HCT116 (cell line): Measurements from ENCODE around the gene EYA3. TPM values are rescaled to one million over a fixed set of nuclear protein-coding genes. Genes with fewer than 3 reads are reported as not detected.

ENCODE experiments used
- ATAC-seq: fragments of 200-7000 bp; cut with Tn5 transposase; 2 replicates; pipeline ENCODE4 v1.9.1; 2020; ENCODE audit warnings: mild to moderate bottlenecking, moderate library complexity
- BruUV-seq: library from RNA; stranded (reverse); fragments of 400-500 nt; replicated peaks from 2 replicates; lab custom pipeline; 2021; lab: Mats Ljungman, UMichigan
- CTCF ChIA-PET: fragments of 300-600 bp; sonication (Branson Sonifier 250); formaldehyde crosslinking; loops from one replicate; lab custom pipeline; 2021; ENCODE audit warnings: antibody characterized with exemption; lab: Charles Lee
- POLR2A ChIA-PET: fragments of 300-600, 350-600 bp; sonication (Branson Sonifier 250); formaldehyde crosslinking; loops from one replicate; lab custom pipeline; 2021; ENCODE audit warnings: antibody characterized with exemption; lab: Charles Lee
- RAD21 ChIA-PET, 2 experiments: fragments of 300-600 bp; sonication (Branson Sonifier 250); formaldehyde crosslinking; loops; one replicate each; lab custom pipeline; 2023; ENCODE audit warnings: low total read pairs in 2 of 2; ENCODE audit not compliant: uncharacterized antibody in 2 of 2, unreplicated experiment in 2 of 2, low non-redundant PET in 1 of 2; lab: Charles Lee
- DNase-seq: peaks from one replicate; pipeline ENCODE4 v3.0.0-alpha.2; 2010; ENCODE audit warnings: low read depth, low spot score
- H2AFZ ChIP-seq: fragments of 200-600 bp; shearing (Covaris generic), sonication (generic); 2 replicates; pipeline ENCODE4 v1.6.1; 2017; ENCODE audit warnings: low read depth, mixed run types, mixed read lengths, antibody characterized with exemption, low read length; ENCODE audit not compliant: poor library complexity, severe bottlenecking
- H3K27ac ChIP-seq: 2 replicates; pipeline ENCODE4 v1.5.1; 2012; ENCODE audit warnings: low read depth, low read length
- H3K27me3 ChIP-seq: fragments of 200-600 bp; sonication (generic); 2 replicates; pipeline ENCODE4 v1.6.1; 2016; ENCODE audit warnings: mixed run types, low read length, mixed read lengths; ENCODE audit not compliant: insufficient read depth
- H3K36me3 ChIP-seq, 2 experiments: fragments of 200-500 bp in 1 of 2; fragments of 200-600 bp in 1 of 2; sonication (Bioruptor generic) in 1 of 2; sonication (generic) in 1 of 2; 2 replicates each; pipeline versions ENCODE4 v1.5.1 to v1.6.1; 2014 to 2016; ENCODE audit warnings: low read length in 2 of 2, inconsistent platforms in 1 of 2, mixed read lengths in 1 of 2, mixed run types in 1 of 2; ENCODE audit not compliant: insufficient read depth in 2 of 2, control insufficient read depth in 1 of 2
- H3K4me1 ChIP-seq, 2 experiments: fragments of 200-600 bp in 1 of 2; sonication (generic) in 1 of 2; 2 replicates each; pipeline versions ENCODE4 v1.5.1 to v1.6.1; 2012 to 2017; ENCODE audit warnings: low read length in 2 of 2, inconsistent platforms in 1 of 2, mild to moderate bottlenecking in 1 of 2, mixed read lengths in 1 of 2, mixed run types in 1 of 2, moderate library complexity in 1 of 2; ENCODE audit not compliant: insufficient read depth in 2 of 2, control insufficient read depth in 1 of 2
- H3K4me2 ChIP-seq: fragments of 200-600 bp; sonication (generic); 2 replicates; pipeline ENCODE4 v1.6.1; 2017; ENCODE audit warnings: mixed run types, low read length, mixed read lengths
- H3K4me3 ChIP-seq, 2 experiments: fragments of 200-600 bp in 1 of 2; sonication (generic) in 1 of 2; replicated peaks in 1 of 2; 2 replicates each; pipeline ENCODE4 v1.5.1; 2011 to 2016; ENCODE audit warnings: low read length in 2 of 2, control low read depth in 1 of 2, low read depth in 1 of 2, mild to moderate bottlenecking in 1 of 2, mixed read lengths in 1 of 2, mixed run types in 1 of 2
- H3K79me2 ChIP-seq: fragments of 200-600 bp; sonication (generic); 2 replicates; pipeline ENCODE4 v1.6.1; 2017; ENCODE audit warnings: mild to moderate bottlenecking, mixed run types, low read length, moderate library complexity, mixed read lengths; ENCODE audit not compliant: insufficient read depth
- H3K9ac ChIP-seq: fragments of 200-600 bp; sonication (generic); 2 replicates; pipeline ENCODE4 v1.6.1; 2016; ENCODE audit warnings: low read length, mixed read lengths
- H3K9me2 ChIP-seq: fragments of 200-600 bp; sonication (generic), shearing (Covaris generic); 2 replicates; pipeline ENCODE4 v1.6.1; 2017; ENCODE audit warnings: mixed run types, mild to moderate bottlenecking, moderate library complexity; ENCODE audit not compliant: insufficient read depth
- H3K9me3 ChIP-seq, 2 experiments: fragments of 200-500 bp in 1 of 2; fragments of 200-600 bp in 1 of 2; sonication (Bioruptor generic) in 1 of 2; sonication (generic) in 1 of 2; 2 replicates each; pipeline ENCODE4 v1.6.1; 2014 to 2017; ENCODE audit warnings: low read length in 2 of 2, mixed read lengths in 2 of 2, inconsistent platforms in 1 of 2, low read depth in 1 of 2, mild to moderate bottlenecking in 1 of 2, mixed run types in 1 of 2, moderate library complexity in 1 of 2; ENCODE audit not compliant: control insufficient read depth in 1 of 2, insufficient read depth in 1 of 2
- H4K20me1 ChIP-seq: fragments of 200-600 bp; sonication (generic), shearing (Covaris generic); 2 replicates; pipeline ENCODE4 v1.6.1; 2017; ENCODE audit warnings: mixed run types, mild to moderate bottlenecking, moderate library complexity; ENCODE audit not compliant: insufficient read depth
- ATF3 ChIP-seq: IDR thresholded peaks from 2 replicates; pipeline ENCODE4 v1.6.1; 2012
- EGR1 ChIP-seq: IDR thresholded peaks from 2 replicates; pipeline ENCODE4 v1.6.1; 2012; ENCODE audit warnings: low read depth
- JUND ChIP-seq: IDR thresholded peaks from 2 replicates; pipeline ENCODE4 v1.6.1; 2012
- POLR2AphosphoS5 ChIP-seq: IDR thresholded peaks from 2 replicates; pipeline ENCODE4 v1.6.1; 2011; ENCODE audit warnings: mild to moderate bottlenecking, low read depth, low read length, moderate library complexity
- REST ChIP-seq: IDR thresholded peaks from 2 replicates; pipeline ENCODE4 v1.6.1; 2012; ENCODE audit warnings: low read depth
- SIN3A ChIP-seq: IDR thresholded peaks from 2 replicates; pipeline ENCODE4 v1.6.1; 2012; ENCODE audit warnings: low read depth
- TCF7L2 ChIP-seq: IDR thresholded peaks from 2 replicates; pipeline ENCODE4 v1.7.0; 2011; ENCODE audit warnings: borderline replicate concordance, inconsistent platforms; ENCODE audit not compliant: insufficient read depth, insufficient read length; ENCODE audit errors: extremely low read depth
- intact Hi-C: fragments of 100-400 bp; cut with micrococcal nuclease; formaldehyde crosslinking; loops from 2 replicates; pipeline ENCODE4 v1.10.0; 2022
- total RNA-seq: library from RNA; stranded (reverse); gene quantifications from one replicate; pipeline ENCODE4 v1.2.1, GENCODE V29; 2021; ENCODE audit not compliant: unreplicated experiment
- TF ChIP-seq, protein P1 (sequence below): IDR thresholded peaks from 2 replicates; pipeline ENCODE4 v1.6.1; 2012
- TF ChIP-seq, protein P2 (sequence below): IDR thresholded peaks from 2 replicates; pipeline ENCODE4 v1.6.1; 2011; ENCODE audit warnings: mild to moderate bottlenecking, low read length, moderate library complexity; ENCODE audit not compliant: insufficient replicate concordance; ENCODE audit errors: extremely low read depth

EYA3 gene
- total RNA-seq, 1 experiment from 2014 or later: 25.9 TPM

DNA sequence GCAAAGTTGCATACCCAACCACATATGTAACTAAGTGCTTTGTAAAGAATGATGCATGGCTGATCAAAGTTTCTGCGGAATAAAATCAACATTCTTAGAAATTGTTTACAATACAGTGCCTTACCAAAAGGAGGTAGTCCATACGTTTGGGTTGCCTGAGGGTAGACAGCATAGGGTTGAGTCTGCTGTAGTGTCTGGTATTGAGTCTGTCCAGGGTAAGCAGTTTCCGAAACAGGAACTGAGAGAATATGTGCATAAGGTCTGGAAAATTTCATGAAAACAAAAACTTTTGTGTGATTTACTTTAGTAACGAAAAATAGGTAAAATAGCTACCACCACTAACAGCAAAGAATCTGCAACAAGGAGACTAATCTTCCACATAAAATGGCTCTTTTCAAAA is 53.0 kb downstream of the EYA3 start (continued):
- TF ChIP-seq, protein P1, sequence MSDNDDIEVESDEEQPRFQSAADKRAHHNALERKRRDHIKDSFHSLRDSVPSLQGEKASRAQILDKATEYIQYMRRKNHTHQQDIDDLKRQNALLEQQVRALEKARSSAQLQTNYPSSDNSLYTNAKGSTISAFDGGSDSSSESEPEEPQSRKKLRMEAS: no peak
- TF ChIP-seq TCF7L2 (no peak), POLR2AphosphoS5 (no peak)

DNA sequence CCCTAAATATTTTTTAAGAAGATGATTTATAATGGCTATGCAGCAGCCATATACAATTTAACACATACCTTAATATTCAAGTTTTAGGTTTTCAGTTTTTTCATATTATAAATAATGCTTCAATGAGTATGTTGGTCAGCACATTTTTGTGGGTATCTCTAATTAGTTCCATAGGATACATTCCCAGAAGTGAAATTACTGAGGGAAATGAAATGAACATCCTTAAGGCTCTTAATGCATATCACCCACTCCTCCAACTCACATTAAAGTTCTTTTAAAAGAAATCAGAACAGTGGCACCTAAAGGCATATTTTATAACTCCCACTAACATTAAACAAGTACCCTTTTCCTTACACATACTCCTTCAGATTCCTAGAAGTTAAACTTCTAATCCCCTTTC is 56.1 kb downstream of the EYA3 start:
- 0 out of 4 replicates have a peak, but pooled peaks cover 0 to 2% of the 10 kb centered on the region in 2 experiments for H3K36me3 ChIP-seq
- no peaks in the 10 kb centered on the region for H3K79me2 ChIP-seq
- CTCF ChIA-PET: no interaction called here
- no peaks in the 10 kb centered on the region for H3K9me3 ChIP-seq
- ATAC-seq (no peak), DNase-seq (no peak)
- H3K4me3 ChIP-seq: no peak overlapping the region
- no peaks in the 10 kb centered on the region for H3K4me1 ChIP-seq
- BruUV-seq: no TSS peak
- no peaks in the 10 kb centered on the region; the same call in 1 of the 2 replicates for H4K20me1 ChIP-seq
- TF ChIP-seq JUND (no peak), ATF3 (no peak), EGR1 (no peak), REST (no peak), SIN3A (no peak)
- TF ChIP-seq, protein P1: no peak
- TF ChIP-seq, protein P2, sequence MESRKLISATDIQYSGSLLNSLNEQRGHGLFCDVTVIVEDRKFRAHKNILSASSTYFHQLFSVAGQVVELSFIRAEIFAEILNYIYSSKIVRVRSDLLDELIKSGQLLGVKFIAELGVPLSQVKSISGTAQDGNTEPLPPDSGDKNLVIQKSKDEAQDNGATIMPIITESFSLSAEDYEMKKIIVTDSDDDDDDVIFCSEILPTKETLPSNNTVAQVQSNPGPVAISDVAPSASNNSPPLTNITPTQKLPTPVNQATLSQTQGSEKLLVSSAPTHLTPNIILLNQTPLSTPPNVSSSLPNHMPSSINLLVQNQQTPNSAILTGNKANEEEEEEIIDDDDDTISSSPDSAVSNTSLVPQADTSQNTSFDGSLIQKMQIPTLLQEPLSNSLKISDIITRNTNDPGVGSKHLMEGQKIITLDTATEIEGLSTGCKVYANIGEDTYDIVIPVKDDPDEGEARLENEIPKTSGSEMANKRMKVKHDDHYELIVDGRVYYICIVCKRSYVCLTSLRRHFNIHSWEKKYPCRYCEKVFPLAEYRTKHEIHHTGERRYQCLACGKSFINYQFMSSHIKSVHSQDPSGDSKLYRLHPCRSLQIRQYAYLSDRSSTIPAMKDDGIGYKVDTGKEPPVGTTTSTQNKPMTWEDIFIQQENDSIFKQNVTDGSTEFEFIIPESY: no peak
- intact Hi-C loops: no loop called here
- H3K4me2 ChIP-seq: no peak overlapping the region
- H3K27me3 ChIP-seq: no peaks in the 10 kb centered on the region
- H2AFZ ChIP-seq: no peak overlapping the region
- H3K9ac ChIP-seq: no peak overlapping the region
- H3K9me2 ChIP-seq: no peaks in the 10 kb centered on the region
- POLR2A ChIA-PET: no interaction called here
- no peak overlapping the region for H3K27ac ChIP-seq
- RAD21 ChIA-PET: no interaction called here
